ENCODE measurements around the gene SUFU.

- TF ChIP-seq CTCF (IDR thresholded peaks at IDR 0.05; ENCODE audit: poor library complexity) (no peak), EZH2 (IDR thresholded peaks at IDR 0.05; ENCODE audit: borderline replicate concordance) (no peak)
Measured at GRCh38 chr10:102635377-102635776, 131.6 kb downstream of the SUFU start.
